Activated CD4-positive, alpha-beta T cell treated with anti-CD3 and anti-CD28 coated beads, Interleukin-2, amount 10 ng/mL, durations not matched to agents 24 days and 14 days (primary cell): ENCODE data around the gene TEAD1. TPM values are rescaled to one million over a fixed set of nuclear protein-coding genes. Genes with fewer than 3 reads are reported as not detected.

Experiments
- DNase-seq: peaks from one replicate; pipeline ENCODE4 v3.0.0; 2022
- H3K27ac Mint-ChIP-seq: one replicate; pipeline ENCODE4 v1.8.0; 2022; ENCODE audit warnings: mild to moderate bottlenecking, mixed read lengths
- H3K27me3 Mint-ChIP-seq: one replicate; pipeline ENCODE4 v1.8.0; 2022; ENCODE audit warnings: mixed read lengths
- H3K36me3 Mint-ChIP-seq: one replicate; pipeline ENCODE4 v1.8.0; 2022; ENCODE audit warnings: low read depth, mild to moderate bottlenecking, mixed read lengths
- H3K4me1 Mint-ChIP-seq: one replicate; pipeline ENCODE4 v1.8.0; 2021; ENCODE audit warnings: mixed read lengths
- H3K4me3 Mint-ChIP-seq: one replicate; pipeline ENCODE4 v1.8.0; 2022; ENCODE audit warnings: mild to moderate bottlenecking, moderate library complexity, mixed read lengths
- H3K9me3 Mint-ChIP-seq: one replicate; pipeline ENCODE4 v1.8.0; 2021; ENCODE audit warnings: mixed read lengths
- intact Hi-C: fragments of 100-400 bp; cut with micrococcal nuclease; formaldehyde crosslinking; loops from one replicate; pipeline ENCODE4 v1.15.1; 2023
- total RNA-seq: library from RNA; stranded (reverse); gene quantifications from 2 replicates; pipeline ENCODE4 v1.2.3, GENCODE V29; 2022

The TEAD1 gene
- total RNA-seq, 1 donor from 2014 or later: 0.49 TPM

DNA sequence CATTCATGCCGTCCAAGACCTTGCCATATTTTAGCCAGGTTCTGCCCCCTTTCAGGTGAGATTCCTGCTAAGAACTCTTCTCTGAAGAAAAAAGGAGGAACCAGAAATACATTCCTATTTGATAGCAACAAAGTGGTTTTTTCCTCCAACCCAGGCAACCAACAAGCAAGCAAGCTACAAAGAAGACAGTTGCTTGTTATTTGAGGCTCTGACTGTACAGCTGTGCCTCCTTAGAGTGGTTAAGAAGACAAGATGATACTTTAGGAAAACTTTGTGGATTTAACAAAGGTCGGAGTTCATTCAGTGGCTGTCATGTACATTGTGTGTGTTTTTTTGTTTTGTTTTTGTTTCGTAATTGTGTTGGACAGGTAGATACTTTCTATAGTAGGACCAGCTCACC, 21.7 kb downstream of the TEAD1 start:
- Mint-ChIP-seq H3K27ac (no peak overlapping the region), H3K4me1 (peaks cover 9% of the 10 kb centered on the region), H3K9me3 (no peaks in the 10 kb centered on the region), H3K4me3 (no peak overlapping the region), H3K36me3 (no peaks in the 10 kb centered on the region), H3K27me3 (peaks cover 77% of the 10 kb centered on the region)
- intact Hi-C loops: no loop called here
- DNase-seq: no peak

DNA sequence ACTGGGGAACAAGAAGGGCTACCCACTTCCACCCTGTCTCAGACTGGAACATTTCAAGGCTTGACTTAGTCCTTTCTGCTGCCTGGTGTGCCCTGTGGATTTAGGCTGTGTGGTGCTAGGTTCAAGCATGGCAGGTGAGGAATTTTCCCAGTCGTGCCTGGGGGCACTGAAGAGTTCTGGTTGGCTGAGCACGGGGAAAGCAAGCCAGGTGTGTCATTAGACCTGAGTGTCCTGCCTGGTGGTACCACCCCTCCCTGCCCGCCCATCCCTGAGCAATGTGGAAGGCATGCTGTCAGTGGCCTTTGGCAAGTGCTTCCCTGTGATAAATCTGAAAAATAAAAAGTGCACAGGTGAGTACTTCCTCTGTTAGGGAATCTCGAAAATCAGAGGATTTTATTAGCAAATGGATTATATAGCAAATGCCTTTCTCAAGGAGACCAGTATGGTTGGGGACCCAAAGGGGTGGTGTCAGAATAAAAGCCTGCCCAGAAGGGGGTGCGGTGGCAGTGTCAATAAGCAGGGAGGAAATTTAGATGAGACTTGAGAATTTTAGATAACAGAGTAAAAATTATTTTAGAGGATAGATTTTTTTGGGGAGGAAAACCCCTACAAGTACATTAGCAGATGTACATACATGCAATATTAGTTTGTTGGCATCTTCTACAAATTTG, 22.8 kb downstream of the TEAD1 start:
- no peak for DNase-seq
- peaks cover 82% of the 10 kb centered on the region for H3K27me3 Mint-ChIP-seq
- no peaks in the 10 kb centered on the region for H3K9me3 Mint-ChIP-seq
- H3K4me1 Mint-ChIP-seq: peaks cover 9% of the 10 kb centered on the region
- H3K4me3 Mint-ChIP-seq: no peak overlapping the region
- peak overlapping the region; percentile 24 for H3K27ac Mint-ChIP-seq
- H3K36me3 Mint-ChIP-seq: no peaks in the 10 kb centered on the region
- intact Hi-C loops: no loop called here

DNA sequence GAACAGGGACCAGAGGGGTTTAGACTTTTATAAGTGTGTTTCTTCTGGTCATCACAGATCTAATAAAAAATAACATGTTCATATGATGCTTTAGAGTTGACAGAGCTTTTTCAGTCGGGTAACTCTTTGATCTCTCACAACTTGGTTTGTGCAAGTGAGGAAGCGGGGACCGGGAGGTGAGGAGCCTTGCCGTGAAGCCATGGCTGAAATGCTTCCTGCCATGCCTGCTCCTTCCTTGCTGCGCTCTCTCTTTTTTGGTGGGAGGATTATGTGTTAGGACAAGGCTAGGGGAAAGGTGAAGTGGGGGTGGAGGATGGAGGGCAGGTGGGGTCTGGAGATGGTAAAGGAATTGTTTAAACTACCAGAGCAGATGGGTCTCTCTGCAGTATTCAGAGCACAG, 23.8 kb downstream of the TEAD1 start:
- H3K27me3 Mint-ChIP-seq: peaks cover 81% of the 10 kb centered on the region
- H3K4me1 Mint-ChIP-seq: peaks cover 9% of the 10 kb centered on the region
- no peak overlapping the region for H3K27ac Mint-ChIP-seq
- DNase-seq: no peak
- no peaks in the 10 kb centered on the region for H3K9me3 Mint-ChIP-seq
- intact Hi-C loops: no loop called here
- H3K4me3 Mint-ChIP-seq: no peak overlapping the region
- H3K36me3 Mint-ChIP-seq: no peaks in the 10 kb centered on the region

DNA sequence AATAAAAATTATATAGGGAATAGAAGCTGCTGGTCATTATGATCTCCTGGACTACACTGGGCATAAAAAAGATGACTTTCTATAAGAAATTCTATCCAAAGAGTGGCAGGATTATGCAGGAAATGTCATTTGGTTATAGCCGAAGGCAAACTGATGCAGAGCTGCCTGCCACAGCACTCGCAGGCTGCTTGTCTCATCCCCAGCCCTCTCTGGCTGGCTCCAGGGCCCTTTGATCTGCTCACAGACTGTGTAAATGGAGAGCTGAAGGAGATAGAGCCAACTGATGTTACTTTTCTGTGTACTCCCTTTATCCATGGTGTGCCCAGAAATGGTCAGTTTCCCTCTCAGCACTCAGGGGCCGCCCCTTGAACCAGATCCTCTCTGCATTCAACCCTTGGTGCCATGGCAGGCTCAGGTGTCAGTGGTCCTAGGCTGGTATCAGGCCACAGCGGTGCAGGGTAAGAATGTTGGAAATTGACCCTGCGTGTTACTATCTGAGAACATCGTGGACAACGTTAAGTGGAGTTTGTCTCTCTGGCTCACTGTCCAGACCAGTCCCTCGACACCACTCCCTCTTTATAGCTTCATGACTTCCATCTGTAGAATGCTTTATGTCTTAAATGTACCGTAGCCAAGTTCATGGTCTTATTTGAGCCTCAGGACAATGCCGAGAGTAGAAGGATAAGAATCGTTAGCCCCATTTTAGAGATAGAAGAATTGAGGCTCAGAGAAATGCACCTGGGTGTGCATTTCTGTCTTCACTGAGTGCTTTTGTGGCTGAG, 27.8 kb downstream of the TEAD1 start:
- Mint-ChIP-seq H3K4me1 (peaks cover 3% of the 10 kb centered on the region), H3K27me3 (peaks cover 70% of the 10 kb centered on the region), H3K9me3 (no peaks in the 10 kb centered on the region), H3K4me3 (no peak overlapping the region), H3K27ac (no peak overlapping the region), H3K36me3 (no peaks in the 10 kb centered on the region)
- intact Hi-C loops: no loop called here
- no peak for DNase-seq

DNA sequence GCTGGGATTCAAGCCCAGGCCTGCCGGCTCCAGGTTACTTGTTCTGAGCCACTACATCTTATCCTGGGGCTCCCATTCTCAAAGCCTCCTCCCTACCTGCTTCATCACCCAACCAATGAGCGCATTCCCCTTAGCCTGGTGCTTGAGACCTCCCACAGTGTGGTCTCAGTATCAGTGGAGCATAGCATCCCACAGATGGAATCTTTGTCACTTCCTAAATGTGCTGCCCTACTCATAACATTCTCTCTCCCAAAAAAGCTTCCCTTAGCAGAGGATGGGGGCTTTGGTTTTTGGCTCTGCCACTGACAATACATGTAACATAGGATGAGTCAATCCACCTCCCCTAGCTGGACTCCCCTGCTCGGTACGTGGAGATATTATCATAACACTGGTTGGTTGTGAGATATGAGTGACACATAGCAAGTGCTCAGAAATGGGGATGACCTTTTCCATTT, 28.8 kb downstream of the TEAD1 start:
- H3K27me3 Mint-ChIP-seq: peaks cover 72% of the 10 kb centered on the region
- H3K4me3 Mint-ChIP-seq: no peak overlapping the region
- intact Hi-C loops: no loop called here
- no peak for DNase-seq
- peaks cover 2% of the 10 kb centered on the region for H3K4me1 Mint-ChIP-seq
- no peak overlapping the region for H3K27ac Mint-ChIP-seq
- no peaks in the 10 kb centered on the region for H3K9me3 Mint-ChIP-seq
- H3K36me3 Mint-ChIP-seq: no peaks in the 10 kb centered on the region

DNA sequence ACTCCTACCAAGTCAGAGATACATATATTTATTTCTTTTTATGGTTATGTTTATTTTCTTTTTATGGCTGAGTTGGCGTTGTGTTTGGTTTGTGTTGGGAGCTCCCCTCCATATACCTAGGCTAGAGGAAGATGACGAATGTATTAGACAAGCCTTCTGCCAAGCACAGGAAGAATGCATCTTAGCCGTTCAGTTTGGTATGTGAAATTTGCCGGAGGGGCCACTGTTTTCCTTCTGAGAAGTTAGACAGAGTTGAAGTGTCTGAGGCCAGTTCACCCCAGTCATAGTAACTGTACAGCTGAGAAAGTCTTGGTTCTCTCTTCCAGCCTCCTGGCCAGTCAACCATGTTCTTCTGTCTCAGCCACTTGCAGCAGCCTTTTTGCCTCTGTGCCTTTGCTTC, 29.8 kb downstream of the TEAD1 start:
- H3K9me3 Mint-ChIP-seq: no peaks in the 10 kb centered on the region
- peaks cover 68% of the 10 kb centered on the region for H3K27me3 Mint-ChIP-seq
- H3K27ac Mint-ChIP-seq: no peak overlapping the region
- no peaks in the 10 kb centered on the region for H3K4me1 Mint-ChIP-seq
- intact Hi-C loops: no loop called here
- no peak for DNase-seq
- no peak overlapping the region for H3K4me3 Mint-ChIP-seq
- no peaks in the 10 kb centered on the region for H3K36me3 Mint-ChIP-seq

DNA sequence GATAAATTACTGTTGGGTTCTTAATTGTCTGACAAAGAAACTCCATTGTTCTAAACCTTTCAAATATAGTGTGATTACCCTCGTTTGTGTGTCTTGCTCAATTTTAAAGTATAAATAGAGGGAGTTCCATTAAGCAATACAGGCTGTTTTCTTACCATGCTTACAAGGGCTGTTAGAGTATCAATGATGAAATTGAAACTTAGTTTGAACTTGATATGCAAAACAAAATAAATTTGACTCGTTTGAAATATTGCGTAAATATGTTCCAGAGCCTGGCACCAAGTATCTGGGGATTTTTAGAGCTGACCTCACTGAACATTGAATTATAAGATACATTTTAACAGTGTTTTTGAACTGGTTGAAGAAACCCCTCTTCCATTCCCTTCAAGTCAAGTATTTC, 31.7 kb downstream of the TEAD1 start:
- H3K27me3 Mint-ChIP-seq: peaks cover 65% of the 10 kb centered on the region

DNA sequence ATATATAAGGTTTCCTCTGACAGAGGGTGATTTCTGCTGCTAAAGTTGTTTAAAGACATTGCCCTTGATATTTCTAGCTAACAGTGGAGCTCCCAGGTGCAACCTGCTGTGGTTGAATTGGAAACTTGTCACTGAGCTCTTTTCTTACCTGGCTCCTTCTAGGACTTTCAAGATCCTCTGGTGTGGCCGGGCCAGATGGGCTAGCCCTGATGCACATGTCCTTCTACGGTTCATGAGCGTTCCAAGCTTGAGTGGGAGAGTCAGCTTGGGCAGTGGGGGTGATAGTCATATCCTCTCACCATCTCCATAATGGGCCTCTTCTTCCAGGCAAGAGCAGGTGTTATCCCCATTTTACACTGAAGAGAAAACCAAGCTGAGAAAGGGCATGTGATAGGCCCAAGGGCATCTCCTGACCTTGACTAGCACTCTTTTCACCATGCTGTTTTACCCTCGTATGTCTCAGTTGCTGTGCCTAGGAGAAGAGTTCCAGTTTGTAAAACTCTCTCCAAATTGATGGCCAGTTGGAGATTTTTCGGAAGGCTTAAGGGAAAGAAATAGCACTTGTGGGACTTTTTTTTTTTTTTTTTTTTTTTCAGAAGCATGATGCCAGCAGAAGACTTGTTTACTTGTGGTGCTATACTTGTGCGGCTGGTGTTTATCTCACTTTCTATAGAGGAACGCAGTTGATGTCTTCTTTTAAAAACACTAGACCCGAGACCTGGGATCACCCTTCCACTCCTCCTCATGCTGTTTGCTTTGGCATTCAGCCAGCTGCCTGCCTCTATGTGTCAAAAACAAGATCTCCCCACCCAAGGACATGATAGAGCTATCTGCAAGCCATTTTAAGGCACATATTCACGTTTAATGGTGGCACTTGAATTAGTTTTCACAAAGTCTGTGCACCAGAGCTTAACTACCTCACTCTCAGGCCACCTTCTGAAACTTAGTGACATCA, 32.6 kb downstream of the TEAD1 start:
- intact Hi-C loops: no loop called here
- Mint-ChIP-seq H3K27ac (no peak overlapping the region), H3K4me1 (no peaks in the 10 kb centered on the region), H3K4me3 (no peak overlapping the region), H3K9me3 (no peaks in the 10 kb centered on the region), H3K27me3 (peaks cover 60% of the 10 kb centered on the region), H3K36me3 (no peaks in the 10 kb centered on the region)
- DNase-seq: no peak

More for the DNA sequence above, 31.7 kb downstream of the TEAD1 start:
- Mint-ChIP-seq H3K9me3 (no peaks in the 10 kb centered on the region), H3K27ac (no peak overlapping the region), H3K4me3 (no peak overlapping the region), H3K36me3 (no peaks in the 10 kb centered on the region), H3K4me1 (no peaks in the 10 kb centered on the region)
- no peak for DNase-seq
- intact Hi-C loops: no loop called here

DNA sequence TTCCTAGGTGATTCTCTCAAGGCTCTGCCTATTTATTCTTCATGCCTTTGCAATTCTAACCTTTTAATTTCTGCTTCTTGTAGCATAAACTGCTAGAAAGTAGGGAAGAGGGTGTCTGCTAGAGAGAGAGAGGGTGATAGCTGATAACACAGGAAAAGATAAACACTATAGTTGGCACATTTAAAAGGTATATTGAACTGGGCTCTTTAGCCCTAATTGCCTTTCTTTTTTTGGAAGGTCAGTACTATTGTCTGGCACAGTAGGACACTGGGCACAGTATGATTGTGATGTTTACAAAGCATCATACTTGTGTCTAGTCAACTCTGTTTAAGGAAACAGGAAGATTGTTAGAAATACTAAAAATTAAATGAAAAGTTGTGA, 33.3 kb downstream of the TEAD1 start:
- no peaks in the 10 kb centered on the region for H3K36me3 Mint-ChIP-seq
- no peak overlapping the region for H3K4me3 Mint-ChIP-seq
- H3K27ac Mint-ChIP-seq: no peak overlapping the region
- DNase-seq: no peak
- H3K27me3 Mint-ChIP-seq: peaks cover 64% of the 10 kb centered on the region
- H3K4me1 Mint-ChIP-seq: no peaks in the 10 kb centered on the region
- intact Hi-C loops: no loop called here
- H3K9me3 Mint-ChIP-seq: no peaks in the 10 kb centered on the region

DNA sequence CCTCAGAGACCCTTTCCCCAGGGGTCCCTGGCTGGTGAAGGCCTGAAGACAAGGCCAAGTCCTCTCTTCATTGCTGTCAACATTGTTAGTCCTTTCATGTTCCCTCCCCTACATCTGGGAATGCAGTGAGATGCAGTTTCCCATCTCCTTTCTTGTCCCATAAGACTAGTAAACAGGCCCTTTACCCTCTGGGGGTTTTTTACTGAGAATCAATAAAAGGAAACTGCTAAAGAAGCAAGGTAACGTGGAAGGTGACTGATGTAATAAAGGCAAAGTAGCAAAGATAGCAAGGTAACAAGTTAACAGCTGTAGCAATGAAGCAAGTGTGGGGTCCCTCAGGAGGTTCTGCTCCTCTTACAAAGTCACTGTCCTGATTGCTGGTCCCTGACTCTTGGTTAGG, 37.3 kb downstream of the TEAD1 start:
- intact Hi-C loops: no loop called here
- Mint-ChIP-seq H3K27ac (no peak overlapping the region), H3K4me3 (no peak overlapping the region), H3K36me3 (no peaks in the 10 kb centered on the region), H3K4me1 (no peaks in the 10 kb centered on the region), H3K27me3 (peaks cover 69% of the 10 kb centered on the region), H3K9me3 (no peaks in the 10 kb centered on the region)
- DNase-seq: no peak

DNA sequence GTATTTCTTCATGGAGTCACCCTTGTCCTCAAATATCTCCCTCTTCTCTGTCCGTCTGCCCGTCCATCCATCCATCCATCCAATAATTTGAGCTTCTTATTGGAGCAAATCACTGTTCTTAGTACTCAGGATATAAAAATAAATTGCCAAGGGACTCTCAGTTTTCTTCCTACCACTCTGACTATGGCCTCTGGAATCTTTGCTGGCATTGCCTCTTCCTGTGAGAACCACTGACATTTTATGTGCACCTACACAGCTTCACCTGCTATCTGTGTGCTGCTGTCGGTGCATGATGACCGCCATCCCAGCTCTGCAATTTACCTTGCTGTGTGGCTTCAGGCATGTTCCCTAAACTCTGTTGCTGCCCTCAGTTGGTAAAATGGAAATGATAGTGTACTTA, 37.9 kb downstream of the TEAD1 start:
- no peaks in the 10 kb centered on the region for H3K36me3 Mint-ChIP-seq
- peaks cover 71% of the 10 kb centered on the region for H3K27me3 Mint-ChIP-seq
- H3K4me1 Mint-ChIP-seq: peaks cover under 1% of the 10 kb centered on the region
- intact Hi-C loops: no loop called here
- H3K9me3 Mint-ChIP-seq: no peaks in the 10 kb centered on the region
- DNase-seq: no peak
- no peak overlapping the region for H3K27ac Mint-ChIP-seq
- H3K4me3 Mint-ChIP-seq: no peak overlapping the region

DNA sequence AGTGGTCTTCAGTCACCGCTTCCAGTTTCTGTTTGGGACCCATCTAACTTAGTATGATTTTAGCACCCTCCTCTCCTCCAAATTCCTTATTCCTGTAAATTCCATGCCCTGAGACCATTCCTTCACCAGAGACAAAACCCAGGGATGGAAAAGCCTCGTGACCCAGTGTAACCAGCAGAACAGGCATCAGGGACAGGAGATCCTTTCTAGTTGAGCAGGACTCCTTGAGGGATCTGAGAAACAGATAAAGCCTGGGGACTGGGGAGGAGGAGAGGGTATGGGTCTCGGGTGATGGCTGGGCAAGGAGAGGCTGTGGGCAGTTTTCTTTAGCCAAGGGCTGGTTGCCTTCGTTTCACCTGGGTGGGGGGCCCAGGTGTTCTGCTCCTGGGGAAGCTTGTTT, 40.9 kb downstream of the TEAD1 start:
- Mint-ChIP-seq H3K27me3 (peaks cover 76% of the 10 kb centered on the region), H3K36me3 (no peaks in the 10 kb centered on the region), H3K9me3 (no peaks in the 10 kb centered on the region), H3K4me3 (no peak overlapping the region), H3K4me1 (peaks cover 14% of the 10 kb centered on the region), H3K27ac (peak overlapping the region; percentile 31)
- DNase-seq: no peak
- intact Hi-C loops: no loop called here

DNA sequence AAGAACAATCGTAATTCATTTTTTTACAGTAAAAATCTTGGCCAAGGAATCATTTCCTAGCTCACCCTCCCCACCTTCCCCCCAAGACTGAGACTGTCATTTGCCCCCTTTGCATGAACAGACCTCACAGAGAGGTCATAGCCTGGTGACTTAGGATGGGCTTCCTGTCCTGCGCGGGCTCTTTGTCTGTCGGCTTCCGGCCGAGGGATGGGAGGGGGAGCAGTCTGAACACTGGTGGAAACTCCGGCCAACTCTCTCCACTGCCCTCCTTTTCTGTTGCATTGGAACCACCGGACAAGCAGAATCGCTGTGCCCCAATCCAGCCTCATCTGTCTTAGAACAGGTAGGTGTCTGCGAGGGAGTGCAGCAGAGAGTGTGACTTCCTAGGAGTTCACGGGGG, 41.7 kb downstream of the TEAD1 start:
- peaks cover 73% of the 10 kb centered on the region for H3K27me3 Mint-ChIP-seq
- H3K4me3 Mint-ChIP-seq: no peak overlapping the region
- intact Hi-C loops: no loop called here

DNA sequence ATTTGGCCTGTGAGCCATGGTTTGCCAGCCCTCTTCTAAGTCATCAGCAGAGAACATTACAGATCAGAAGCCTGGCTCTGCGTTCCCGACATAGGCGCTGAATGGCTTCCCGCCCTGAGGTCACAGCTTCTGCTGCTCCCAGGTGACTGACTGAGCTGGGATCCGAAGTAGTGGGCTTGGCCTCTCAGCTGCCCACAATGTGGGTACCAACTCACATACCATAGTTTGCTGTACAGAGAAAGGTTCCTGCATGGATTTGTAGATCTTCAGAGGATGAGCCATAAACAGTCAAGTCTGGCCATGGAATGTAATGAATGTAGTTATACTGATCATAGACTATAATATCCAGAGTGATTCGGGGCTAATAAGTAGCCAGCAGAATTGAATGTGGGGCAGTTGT, 42.6 kb downstream of the TEAD1 start:
- intact Hi-C loops: no loop called here
- no peaks in the 10 kb centered on the region for H3K36me3 Mint-ChIP-seq
- peaks cover 14% of the 10 kb centered on the region for H3K4me1 Mint-ChIP-seq
- no peak overlapping the region for H3K27ac Mint-ChIP-seq
- no peaks in the 10 kb centered on the region for H3K9me3 Mint-ChIP-seq
- DNase-seq: no peak
- H3K27me3 Mint-ChIP-seq: peaks cover 79% of the 10 kb centered on the region
- H3K4me3 Mint-ChIP-seq: no peak overlapping the region

More for the DNA sequence above, 41.7 kb downstream of the TEAD1 start:
- Mint-ChIP-seq H3K9me3 (no peaks in the 10 kb centered on the region), H3K36me3 (no peaks in the 10 kb centered on the region), H3K4me1 (peaks cover 14% of the 10 kb centered on the region), H3K27ac (no peak overlapping the region)
- DNase-seq: no peak
